OCI-M2 (cell line): ENCODE results near the gene GFOD2.

Experiments
- DNase-seq: peaks from one replicate; lab custom pipeline; 2025; ENCODE audit not compliant: unreplicated experiment; lab: John Stamatoyannopoulos, UW

Gene GFOD2

GRCh38 chr16:67733734-67734470 lies 14.8 kb upstream of the GFOD2 start:
- DNase-seq: no peak

- no peak for DNase-seq
These were observed 12.6 kb upstream of the GFOD2 start for GRCh38 chr16:67731753-67732095.

- DNase-seq: no peak
These were observed 12.1 kb upstream of the GFOD2 start for GRCh38 chr16:67731071-67731752.

GRCh38 chr16:67730326-67730725 lies 11.2 kb upstream of the GFOD2 start:
- DNase-seq: no peak

GRCh38 chr16:67729636-67730248 lies 10.6 kb upstream of the GFOD2 start:
- no peak for DNase-seq

- no peak for DNase-seq
These were observed 8.7 kb upstream of the GFOD2 start for GRCh38 chr16:67727521-67728485.

GRCh38 chr16:67726106-67727034 lies 7.3 kb upstream of the GFOD2 start:
- no peak for DNase-seq

GRCh38 chr16:67723911-67724305 lies 4.8 kb upstream of the GFOD2 start:
- no peak for DNase-seq

- DNase-seq: no peak
These were observed 4.2 kb upstream of the GFOD2 start for GRCh38 chr16:67723151-67723910.

GRCh38 chr16:67720236-67720635 lies 1.1 kb upstream of the GFOD2 start:
- DNase-seq: no peak

- DNase-seq: peak; percentile 3
These were observed 645 bp upstream of the GFOD2 start for GRCh38 chr16:67719778-67720144.

- no peak for DNase-seq
These were observed 458 bp downstream of the GFOD2 start for GRCh38 chr16:67718668-67719047.

GRCh38 chr16:67716097-67716496 lies 3.0 kb downstream of the GFOD2 start:
- DNase-seq: no peak

GRCh38 chr16:67714522-67714921 lies 4.6 kb downstream of the GFOD2 start:
- DNase-seq: no peak

GRCh38 chr16:67713647-67714273 lies 5.4 kb downstream of the GFOD2 start:
- DNase-seq: no peak

GRCh38 chr16:67710607-67711006 lies 8.5 kb downstream of the GFOD2 start:
- no peak for DNase-seq

- no peak for DNase-seq
These were observed 10.1 kb downstream of the GFOD2 start for GRCh38 chr16:67709050-67709449.

GRCh38 chr16:67708368-67708771 lies 10.7 kb downstream of the GFOD2 start:
- DNase-seq: no peak

- DNase-seq: no peak
These were observed 11.3 kb downstream of the GFOD2 start for GRCh38 chr16:67707790-67708189.
